Measurements from ENCODE around the gene HSDL2.
"Not testable (repeated sequence)": the region's sequence is repeated elsewhere in the genome, so short reads cannot be mapped to it uniquely, and the experiment has no call there.

Gene HSDL2

DNA sequence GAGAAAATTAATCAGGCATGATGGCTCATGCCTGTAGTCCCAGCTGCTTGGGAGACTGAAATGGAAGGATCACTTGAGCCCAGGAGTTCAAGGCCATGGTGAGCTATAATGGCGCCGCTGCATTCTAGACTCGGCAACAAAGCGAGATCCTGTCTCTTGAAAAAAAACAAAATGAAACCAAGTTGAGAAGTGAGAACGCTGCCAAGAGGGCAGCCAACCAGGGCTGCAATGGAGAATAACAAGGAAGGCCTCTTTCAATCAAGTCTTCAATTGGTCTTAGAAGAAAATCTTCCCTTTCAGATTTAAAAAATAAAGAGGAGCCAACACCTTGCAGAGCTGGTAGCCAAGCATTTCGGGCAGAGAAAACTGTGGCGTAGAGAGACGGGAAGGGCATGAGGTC lies 121.4 kb downstream of the HSDL2 start:
- DNase-seq (ENCODE audit: low spot score): no peak

DNA sequence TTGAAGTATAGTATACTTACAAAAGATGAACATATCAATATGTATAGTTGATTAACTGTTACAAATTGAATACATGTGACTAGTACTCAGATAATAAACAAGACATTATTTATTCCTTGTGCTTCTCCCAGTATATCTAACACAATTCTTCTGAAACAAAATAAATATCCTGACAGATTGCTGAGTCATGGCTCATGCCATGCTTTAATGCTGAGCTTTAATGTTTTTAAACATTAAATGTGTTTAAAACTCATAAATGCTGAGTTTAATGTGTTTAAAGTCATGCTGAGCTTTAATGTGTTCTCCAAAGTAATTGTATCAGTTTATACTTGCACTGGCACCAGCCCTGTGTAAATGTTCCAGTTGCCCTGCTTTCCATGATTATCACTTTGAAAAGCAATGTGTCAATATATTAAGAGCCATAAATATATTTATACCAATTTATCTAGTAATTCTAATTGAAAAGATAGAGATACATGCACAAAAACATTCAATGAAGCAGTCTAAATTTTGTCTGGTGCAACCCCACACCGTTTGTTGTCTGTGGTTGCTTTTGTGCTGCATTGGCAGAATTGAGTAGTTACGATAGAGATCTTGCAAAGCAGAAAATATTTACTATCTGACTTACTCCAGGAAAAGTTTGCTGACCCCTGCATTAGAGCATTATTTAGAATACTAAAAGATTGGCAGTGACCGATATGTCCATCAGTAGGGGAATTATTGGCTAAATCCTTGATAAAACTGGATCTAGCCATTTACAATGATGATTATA lies 122.5 kb downstream of the HSDL2 start:
- no peak for DNase-seq (ENCODE audit: low spot score)

GRCh38 chr9:112503170-112503569 lies 123.3 kb downstream of the HSDL2 start:
- DNase-seq (ENCODE audit: low spot score): no peak

DNA sequence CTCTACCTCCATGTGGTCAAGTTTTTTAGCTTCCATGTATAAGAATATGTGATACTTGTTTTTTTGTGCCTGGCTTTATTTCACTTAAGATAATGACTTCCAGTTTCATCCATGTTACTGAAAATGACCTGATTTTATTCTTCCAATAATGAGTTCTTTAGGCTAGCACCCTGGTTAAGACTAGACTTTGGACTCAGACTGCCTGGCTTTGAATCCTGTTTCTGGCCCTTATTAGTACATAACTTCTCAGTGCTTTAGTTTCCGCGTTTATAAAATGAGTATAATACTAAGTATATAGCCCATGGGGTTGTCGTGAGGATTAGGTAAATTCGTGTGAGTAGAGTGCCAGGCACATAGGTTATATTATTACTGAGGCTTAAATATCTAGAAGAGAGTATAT lies 125.2 kb downstream of the HSDL2 start:
- DNase-seq (ENCODE audit: low spot score): no peak

DNA sequence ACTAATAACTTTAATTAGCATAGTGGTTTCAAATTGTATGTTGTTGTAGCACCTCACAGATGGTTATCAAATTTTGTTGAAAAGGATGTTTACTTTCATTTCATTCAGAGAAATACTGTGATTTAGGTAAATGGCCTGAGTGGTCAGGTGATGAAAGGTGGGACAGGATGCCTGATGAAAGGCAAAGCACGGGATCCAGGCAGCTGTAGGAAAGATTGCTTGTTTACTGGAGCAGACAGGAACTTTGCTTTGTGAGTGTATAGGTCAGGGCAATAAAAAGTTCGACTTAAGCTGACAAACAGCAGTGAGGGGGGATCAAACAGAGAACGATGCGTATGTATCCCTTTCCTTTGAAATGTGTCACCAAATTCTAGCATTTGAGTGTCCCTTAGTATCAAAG lies 125.7 kb downstream of the HSDL2 start:
- DNase-seq (ENCODE audit: low spot score): no peak

DNA sequence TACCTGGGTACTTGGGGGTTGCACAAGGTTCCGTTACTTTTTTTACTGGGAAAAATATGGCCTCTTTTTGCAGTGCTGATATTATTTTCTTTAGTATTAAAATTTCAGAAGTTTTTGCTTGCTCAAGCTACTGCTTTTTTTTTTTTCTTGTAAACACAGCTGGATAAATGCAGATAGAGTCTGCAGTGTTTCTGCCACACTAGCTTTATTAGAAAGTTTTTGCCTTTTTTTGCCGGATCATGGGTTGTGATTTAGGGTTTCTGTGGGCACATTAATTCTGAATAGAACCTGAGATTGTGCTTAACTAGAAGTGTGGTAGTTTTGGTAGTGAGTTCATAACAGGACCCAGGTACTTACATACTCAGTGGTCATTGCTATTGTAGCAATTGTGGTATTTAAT lies 126.7 kb downstream of the HSDL2 start:
- no peak for DNase-seq (ENCODE audit: low spot score)

- DNase-seq (ENCODE audit: low spot score): no peak
These were observed 127.2 kb downstream of the HSDL2 start for GRCh38 chr9:112507001-112507680.

DNA sequence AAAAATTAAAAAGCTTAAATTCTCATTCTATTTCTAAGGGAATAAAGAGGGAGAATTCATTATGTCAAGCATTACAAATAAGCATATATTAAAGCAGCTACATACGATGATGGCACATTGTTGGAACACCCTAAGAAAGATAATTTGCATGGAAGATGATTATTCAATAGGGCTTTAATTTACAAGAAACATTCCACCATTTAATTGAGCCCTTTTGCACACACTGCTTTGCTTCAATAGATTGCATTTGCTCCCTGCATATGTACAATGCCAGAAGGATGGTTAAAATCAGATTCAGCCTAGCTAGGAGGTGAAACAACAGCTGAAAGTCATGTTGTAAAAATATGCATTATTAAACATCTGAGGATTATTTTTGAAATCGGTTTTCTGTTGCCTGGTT lies 128.5 kb downstream of the HSDL2 start:
- no peak for DNase-seq (ENCODE audit: low spot score)

GRCh38 chr9:112512377-112512776 lies 132.5 kb downstream of the HSDL2 start:
- DNase-seq (ENCODE audit: low spot score): not testable (repeated sequence)

GRCh38 chr9:112516769-112517168 lies 136.9 kb downstream of the HSDL2 start:
- DNase-seq (ENCODE audit: low spot score): no peak

DNA sequence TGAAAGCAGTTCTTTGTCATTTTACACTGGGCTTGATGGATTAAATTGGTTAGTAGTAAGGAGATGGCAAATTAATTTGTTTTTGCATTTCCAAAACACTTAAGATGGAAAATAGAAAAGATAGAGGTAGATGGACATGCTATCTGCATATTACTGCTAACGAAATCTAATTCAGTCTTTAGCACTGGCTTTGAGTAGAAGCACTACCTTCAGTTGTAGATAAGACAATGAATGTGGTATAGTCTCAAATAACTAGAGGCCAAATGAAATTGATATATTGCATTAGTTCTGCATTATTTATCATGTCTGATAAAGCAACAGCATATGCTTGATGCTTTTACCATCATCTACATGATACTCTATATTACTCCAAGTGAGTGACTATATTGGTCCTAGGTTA lies 140.2 kb downstream of the HSDL2 start:
- DNase-seq (ENCODE audit: low spot score): no peak

- no peak for DNase-seq (ENCODE audit: low spot score)
These were observed 140.7 kb downstream of the HSDL2 start for GRCh38 chr9:112520656-112521055.
